ENCODE data around the gene MBNL3.
A peak's percentile ranks its signal among the peaks of the same experiment; 100 is the strongest.

The MBNL3 gene, protein sequence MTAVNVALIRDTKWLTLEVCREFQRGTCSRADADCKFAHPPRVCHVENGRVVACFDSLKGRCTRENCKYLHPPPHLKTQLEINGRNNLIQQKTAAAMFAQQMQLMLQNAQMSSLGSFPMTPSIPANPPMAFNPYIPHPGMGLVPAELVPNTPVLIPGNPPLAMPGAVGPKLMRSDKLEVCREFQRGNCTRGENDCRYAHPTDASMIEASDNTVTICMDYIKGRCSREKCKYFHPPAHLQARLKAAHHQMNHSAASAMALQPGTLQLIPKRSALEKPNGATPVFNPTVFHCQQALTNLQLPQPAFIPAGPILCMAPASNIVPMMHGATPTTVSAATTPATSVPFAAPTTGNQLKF

DNA sequence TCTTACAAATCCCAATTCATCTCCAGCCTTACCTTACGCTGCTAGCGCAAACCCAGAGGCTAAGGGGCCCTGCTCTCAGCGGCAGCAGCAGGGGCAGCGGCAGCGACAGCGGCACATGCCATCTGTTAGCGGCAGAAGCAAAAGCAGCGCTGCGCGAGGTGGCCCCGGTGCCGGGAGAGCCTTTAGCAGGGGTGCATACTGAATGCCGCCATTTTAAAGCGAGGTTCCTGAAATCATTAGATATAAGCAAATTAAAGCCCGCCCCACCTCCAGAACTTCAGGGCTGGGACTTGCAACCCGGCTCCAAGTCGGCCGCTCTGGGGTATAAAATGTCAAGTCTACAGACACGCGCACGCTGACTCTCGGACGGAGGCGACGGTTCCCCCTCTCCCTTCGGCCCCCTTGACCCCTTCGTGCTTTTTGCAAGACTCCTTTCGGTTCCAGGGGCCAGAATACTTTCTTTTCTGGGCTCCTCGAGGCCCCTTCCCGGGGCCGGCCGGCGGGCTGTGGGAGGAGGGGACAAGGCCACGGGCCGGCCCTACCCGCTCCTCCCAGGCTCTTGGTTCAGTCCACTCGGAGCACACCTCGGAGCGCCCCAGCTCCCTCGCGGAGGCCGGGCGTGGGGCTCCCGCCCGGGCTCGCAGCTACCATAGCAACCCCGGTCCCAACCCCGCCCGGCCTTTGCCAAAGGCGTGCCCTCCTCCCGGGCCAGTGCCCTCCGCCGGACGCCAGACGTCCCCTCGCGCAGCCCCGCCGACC, at the start of gene MBNL3:
Gene MBNL3 (minus strand): TSS at position 220 of the 759 bp plus-strand sequence. CDS start 49,427 bp downstream, outside the sequence.
- peak; percentile 34 for DNase-seq (ENCODE audit: low spot score)

DNA sequence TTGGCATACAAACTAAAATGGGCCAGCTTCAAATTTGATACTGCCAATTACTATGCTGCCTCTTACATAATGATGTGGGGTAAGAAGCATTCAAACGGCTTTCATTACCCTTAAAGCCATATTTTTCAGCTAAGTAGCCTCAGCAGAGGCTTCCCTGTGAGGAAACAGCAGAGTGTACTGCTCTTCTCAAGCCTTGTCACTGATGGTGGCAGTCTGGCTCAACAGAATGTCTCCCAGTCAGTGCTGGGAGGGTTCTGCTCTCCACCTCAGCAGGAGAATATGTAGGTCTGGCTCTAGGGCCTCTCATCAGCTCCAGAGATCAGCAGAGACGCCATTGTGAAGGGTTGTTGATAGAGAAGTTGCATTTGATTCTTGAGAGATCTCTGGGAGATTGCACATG, 44.6 kb upstream of the MBNL3 start:
- DNase-seq (ENCODE audit: low spot score): no peak

DNA sequence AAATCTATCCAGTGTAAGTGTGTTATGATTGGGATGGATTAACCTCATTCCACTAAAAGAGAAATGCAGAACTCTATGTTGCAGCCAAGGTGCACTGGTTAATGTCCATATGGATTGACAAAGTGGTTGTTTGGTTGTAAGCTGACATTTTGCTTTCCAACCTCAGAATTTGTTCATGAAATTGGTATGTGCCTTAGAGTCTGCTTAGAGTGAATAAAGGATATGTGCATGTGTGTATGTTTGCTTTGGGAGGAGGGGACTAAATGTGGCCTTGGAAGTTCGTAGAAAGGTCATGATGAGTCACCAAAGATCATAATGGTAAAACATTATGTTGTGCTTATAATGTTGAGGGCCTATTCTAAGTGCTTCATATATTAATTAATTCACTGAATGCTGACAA, 44.1 kb upstream of the MBNL3 start:
- no peak for DNase-seq (ENCODE audit: low spot score)

- DNase-seq (ENCODE audit: low spot score): no peak
Observed at GRCh38 chrX:132532097-132532496, 43.3 kb upstream of the MBNL3 start.

- DNase-seq (ENCODE audit: low spot score): no peak
Observed at GRCh38 chrX:132520792-132521191, 32.0 kb upstream of the MBNL3 start.

GRCh38 chrX:132520213-132520612, 31.4 kb upstream of the MBNL3 start:
- no peak for DNase-seq (ENCODE audit: low spot score)

GRCh38 chrX:132518401-132518800, 29.6 kb upstream of the MBNL3 start:
- DNase-seq (ENCODE audit: low spot score): no peak

DNA sequence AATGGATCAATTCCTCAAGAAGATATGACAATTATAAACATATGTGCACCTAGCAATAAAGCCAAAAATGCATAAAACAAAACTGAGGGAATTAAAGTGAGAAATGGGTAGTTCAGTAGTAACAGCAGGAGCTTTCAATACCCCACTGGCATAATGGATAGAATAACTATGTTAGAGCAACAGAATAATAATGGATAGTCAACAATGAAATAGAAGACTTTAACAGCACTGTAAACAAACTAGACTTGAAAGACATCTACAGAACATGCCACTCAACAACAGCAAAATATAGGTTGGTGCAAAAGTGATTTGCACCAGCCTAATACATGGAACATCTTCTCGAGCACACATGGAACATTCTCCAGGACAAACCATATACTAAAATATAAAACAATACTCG, 20.0 kb upstream of the MBNL3 start:
- no peak for DNase-seq (ENCODE audit: low spot score)

DNA sequence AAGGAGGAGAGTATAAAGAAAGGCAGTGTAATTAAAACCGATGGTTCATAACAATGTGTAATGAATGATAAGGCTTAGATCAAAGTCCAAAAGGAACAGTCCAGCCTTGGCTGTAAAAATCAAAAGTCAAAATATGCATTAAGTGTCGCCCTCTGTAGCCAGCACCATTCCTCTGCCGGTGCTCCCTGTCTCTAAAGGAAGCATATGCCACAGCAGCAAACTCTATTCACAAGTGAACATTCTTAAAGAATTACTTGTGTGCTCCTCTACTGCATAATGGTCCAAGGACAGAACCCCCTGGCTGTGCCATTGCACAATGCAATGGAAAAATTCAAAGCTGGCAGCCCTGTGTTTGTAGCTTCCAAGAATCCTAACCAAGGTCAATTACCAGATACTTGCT, 16.3 kb upstream of the MBNL3 start:
- DNase-seq (ENCODE audit: low spot score): no peak

- DNase-seq (ENCODE audit: low spot score): no peak
Observed at GRCh38 chrX:132504417-132504816, 15.6 kb upstream of the MBNL3 start.

DNA sequence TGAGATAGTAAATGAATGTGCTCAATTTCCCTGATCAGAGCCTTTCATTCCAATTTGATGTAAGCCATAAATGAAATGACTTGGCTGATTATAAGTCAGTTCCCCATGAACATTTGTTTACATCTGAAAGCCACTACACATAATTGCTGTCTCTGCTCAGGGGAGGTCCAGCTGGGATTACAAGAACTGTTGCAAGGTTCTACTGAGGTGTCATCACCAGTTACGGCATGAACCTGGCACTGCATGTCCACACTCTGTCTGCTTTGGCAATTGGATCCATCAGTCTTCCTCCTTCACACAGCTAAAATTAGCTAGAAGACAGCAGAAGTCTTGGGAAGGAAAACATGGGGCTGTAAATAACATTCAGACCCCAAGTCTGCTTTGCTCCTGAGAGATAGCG, 12.8 kb upstream of the MBNL3 start:
- DNase-seq (ENCODE audit: low spot score): no peak

DNA sequence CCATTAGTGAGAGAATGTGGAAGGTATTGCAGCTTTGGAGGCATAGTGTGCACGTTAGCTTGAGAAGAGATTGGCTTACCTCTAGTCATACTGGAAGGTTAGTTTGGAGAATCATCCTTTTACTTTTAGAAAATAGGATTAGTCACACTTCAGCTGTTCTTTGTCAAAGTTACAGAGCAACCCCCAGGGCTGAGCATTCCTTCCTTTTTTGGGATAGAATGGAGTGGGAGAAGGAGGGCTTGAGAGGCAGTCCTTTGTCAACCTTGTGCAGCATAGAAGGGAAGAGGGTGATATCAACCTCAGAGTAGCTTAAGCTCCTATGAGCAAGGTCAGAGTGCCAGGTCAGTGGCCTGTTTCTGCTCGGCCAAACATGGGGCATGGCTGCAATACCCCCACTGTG, 8.6 kb upstream of the MBNL3 start:
- DNase-seq (ENCODE audit: low spot score): no peak

DNA sequence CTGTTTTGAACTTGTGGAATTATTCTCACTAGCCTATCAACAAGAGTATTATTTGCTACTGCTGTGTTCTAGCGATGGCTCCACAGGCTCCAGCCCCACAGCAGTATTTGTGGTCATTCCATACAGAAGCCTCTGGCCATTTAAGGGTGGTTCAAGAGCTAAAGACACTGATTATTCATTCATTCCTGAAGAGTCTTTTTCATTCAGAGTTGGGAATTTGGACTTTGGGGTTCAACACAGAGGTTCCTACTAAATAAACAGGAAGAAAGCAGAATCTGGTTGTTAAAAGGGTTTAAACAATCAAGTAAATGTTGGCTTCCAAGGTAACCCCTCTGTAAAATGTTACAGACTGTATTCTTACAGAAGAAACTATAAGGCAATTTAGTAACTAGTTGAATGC, 4.3 kb upstream of the MBNL3 start:
- no peak for DNase-seq (ENCODE audit: low spot score)

GRCh38 chrX:132491191-132491590, 2.4 kb upstream of the MBNL3 start:
- peak; percentile 81 for DNase-seq (ENCODE audit: low spot score)

DNA sequence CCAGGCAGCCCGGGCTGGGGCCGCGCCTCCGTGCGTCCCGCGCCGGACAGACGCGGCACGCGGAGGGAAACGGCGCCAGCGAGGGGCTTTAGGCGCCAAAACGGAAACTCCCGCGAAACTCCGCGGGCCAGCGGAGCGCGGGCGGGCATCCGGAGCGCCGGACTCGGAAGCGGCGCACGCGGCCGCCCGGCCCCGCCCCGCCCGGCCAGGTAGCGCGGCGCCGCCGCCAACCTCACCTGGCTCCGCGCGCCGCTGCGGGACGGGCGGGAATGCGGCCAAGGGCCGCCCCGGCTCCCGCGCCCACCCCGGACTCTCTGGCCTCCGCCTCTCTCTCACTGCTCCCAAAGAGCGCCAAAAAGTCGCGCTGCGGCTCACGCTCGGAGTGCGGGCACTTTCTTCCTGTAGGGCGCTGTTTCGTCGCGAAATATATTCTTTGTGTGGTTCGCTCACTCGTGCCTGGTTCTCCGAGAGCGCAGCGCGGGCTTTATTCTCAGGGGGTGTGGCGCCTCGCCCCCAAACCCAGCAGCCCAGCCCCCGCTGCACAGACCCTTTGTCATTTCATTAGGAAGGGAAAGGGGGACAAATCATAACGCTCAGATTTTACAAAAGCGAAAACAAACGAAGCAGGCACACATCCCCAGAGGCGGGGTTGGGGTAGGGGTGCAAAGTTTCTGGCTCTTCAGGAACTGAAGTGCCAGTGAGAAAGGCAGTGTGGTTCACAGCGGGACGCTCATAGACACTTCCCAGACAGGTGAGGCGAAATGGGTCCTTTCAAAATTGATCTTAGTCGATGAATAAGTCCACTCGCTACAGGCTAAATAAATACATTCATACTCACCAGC, 961 bp upstream of the MBNL3 start:
- no peak for DNase-seq (ENCODE audit: low spot score)

GRCh38 chrX:132488180-132488705, 595 bp downstream of the MBNL3 start:
- DNase-seq (ENCODE audit: low spot score): peak; percentile 30

DNA sequence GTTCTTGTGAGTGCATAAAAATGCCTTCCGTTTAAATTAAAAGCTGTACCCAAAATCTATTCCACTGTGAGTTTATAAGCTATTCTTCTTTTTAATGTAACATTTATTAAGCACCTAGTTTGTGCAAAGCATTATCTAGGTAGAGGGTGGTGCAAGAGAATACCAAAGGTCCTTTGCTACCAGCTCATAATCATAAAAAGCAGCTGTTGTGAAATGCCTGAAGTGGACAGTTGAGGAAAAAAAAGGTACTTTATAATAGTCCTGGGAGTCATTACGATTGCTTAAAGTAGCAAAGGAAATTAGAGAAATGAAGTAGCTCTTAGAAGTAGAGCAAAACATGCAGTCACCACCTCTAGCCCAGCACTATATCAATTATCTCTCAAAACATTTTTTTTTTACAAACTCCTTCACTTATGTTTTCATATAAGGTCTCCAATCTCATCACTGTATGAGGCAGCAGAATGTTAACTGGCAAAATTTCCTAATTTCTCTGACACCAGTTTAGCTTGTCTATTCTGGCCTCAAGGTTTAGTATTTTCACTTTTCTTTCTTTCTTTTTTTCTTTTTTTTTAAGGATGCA, 2.1 kb downstream of the MBNL3 start:
- DNase-seq (ENCODE audit: low spot score): no peak

- DNase-seq (ENCODE audit: low spot score): no peak
Observed at GRCh38 chrX:132483951-132484350, 4.9 kb downstream of the MBNL3 start.

DNA sequence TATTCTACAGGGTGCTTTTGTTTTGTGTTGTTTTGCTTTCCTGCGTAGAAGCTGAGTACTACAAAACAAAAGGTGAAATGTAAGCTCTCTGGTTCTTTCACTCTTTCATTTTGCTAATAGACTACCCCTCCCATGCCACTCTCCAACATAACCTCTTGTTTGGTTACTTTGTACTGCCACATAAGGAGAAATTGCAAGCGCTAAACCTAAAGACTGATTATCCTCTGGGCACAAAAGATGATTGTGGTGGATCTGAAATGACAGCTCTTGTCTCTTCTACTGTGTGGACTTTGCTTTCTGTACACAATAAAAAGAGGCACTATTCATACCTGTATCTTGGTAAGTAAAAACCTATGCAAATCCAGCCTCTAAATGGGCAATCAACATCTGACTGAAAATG, 5.3 kb downstream of the MBNL3 start:
- peak; percentile 60 for DNase-seq (ENCODE audit: low spot score)

- no peak for DNase-seq (ENCODE audit: low spot score)
Observed at GRCh38 chrX:132482632-132483031, 6.2 kb downstream of the MBNL3 start.

- no peak for DNase-seq (ENCODE audit: low spot score)
Observed at GRCh38 chrX:132481449-132481848, 7.4 kb downstream of the MBNL3 start.
